LHCN-M2 (cell line): ENCODE data around the gene DPYD. TPM values are rescaled to one million over a fixed set of nuclear protein-coding genes. Genes with fewer than 3 reads are reported as not detected.

Source experiments
- DNase-seq: peaks from one replicate; pipeline ENCODE4 v3.0.0-alpha.2; 2012; ENCODE audit warnings: low read depth
- total RNA-seq: library from RNA; depleted of rRNA; stranded (reverse); fragments of >200 nt; gene quantifications from 2 replicates; pipeline ENCODE4 v1.2.3, GENCODE V29; 2014

DPYD gene
- total RNA-seq, 1 experiment from 2014 or later = 39.9 TPM

GRCh38 chr1:97157991-97158390 is 762.8 kb downstream of the DPYD start:
- no peak for DNase-seq

GRCh38 chr1:97151651-97152050 is 769.2 kb downstream of the DPYD start:
- DNase-seq = no peak

- peak; percentile 89 for DNase-seq
Measured at GRCh38 chr1:97145321-97145956, 775.4 kb downstream of the DPYD start.

GRCh38 chr1:97144527-97144926 is 776.3 kb downstream of the DPYD start:
- DNase-seq = peak; percentile 89

- peak; percentile 57 for DNase-seq
Measured at GRCh38 chr1:97143236-97143882, 777.5 kb downstream of the DPYD start.

- DNase-seq = no peak
Measured at GRCh38 chr1:97140611-97141010, 780.2 kb downstream of the DPYD start.

- peak; percentile 29 for DNase-seq
Measured at GRCh38 chr1:97139512-97139911, 781.3 kb downstream of the DPYD start.

- no peak for DNase-seq
Measured at GRCh38 chr1:97138515-97139032, 782.3 kb downstream of the DPYD start.

- DNase-seq = peak; percentile 91
Measured at GRCh38 chr1:97137862-97138514, 782.8 kb downstream of the DPYD start.

- no peak for DNase-seq
Measured at GRCh38 chr1:97136996-97137395, 783.8 kb downstream of the DPYD start.

- DNase-seq = no peak
Measured at GRCh38 chr1:97135972-97136371, 784.9 kb downstream of the DPYD start.

GRCh38 chr1:97128426-97128825 is 792.4 kb downstream of the DPYD start:
- DNase-seq = no peak

- DNase-seq = no peak
Measured at GRCh38 chr1:97123717-97124431, 797.0 kb downstream of the DPYD start.

- no peak for DNase-seq
Measured at GRCh38 chr1:97120806-97121205, 800.0 kb downstream of the DPYD start.

- no peak for DNase-seq
Measured at GRCh38 chr1:97119260-97120158, 801.3 kb downstream of the DPYD start.

GRCh38 chr1:97114842-97115241 is 806.0 kb downstream of the DPYD start:
- no peak for DNase-seq

GRCh38 chr1:97112442-97112841 is 808.4 kb downstream of the DPYD start:
- DNase-seq = no peak

GRCh38 chr1:97108179-97108578 is 812.7 kb downstream of the DPYD start:
- peak; percentile 13 for DNase-seq

- no peak for DNase-seq
Measured at GRCh38 chr1:97105531-97105930, 815.3 kb downstream of the DPYD start.

- no peak for DNase-seq
Measured at GRCh38 chr1:97101509-97101908, 819.3 kb downstream of the DPYD start.

- no peak for DNase-seq
Measured at GRCh38 chr1:97097404-97097925, 823.4 kb downstream of the DPYD start.
